H9 (cell line): ENCODE measurements around the gene FAM180B. TPM values are rescaled to one million over a fixed set of nuclear protein-coding genes. Genes with fewer than 3 reads are reported as not detected.
"Not testable (repeated sequence)": the region's sequence is repeated elsewhere in the genome, so short reads cannot be mapped to it uniquely, and the experiment has no call there.

Experiments used
- DNase-seq: peaks from one replicate; pipeline ENCODE4 v3.0.0-alpha.2; 2017
- H2AFZ ChIP-seq: one replicate; pipeline ENCODE4 v1.6.1; 2013; ENCODE audit warnings: mild to moderate bottlenecking, low read length, control low read depth, moderate library complexity
- H2AK5ac ChIP-seq: 2 replicates; pipeline ENCODE4 v1.6.1; 2013; ENCODE audit warnings: low read length, control low read depth, mixed read lengths; ENCODE audit not compliant: insufficient read length
- H2BK120ac ChIP-seq: one replicate; pipeline ENCODE4 v1.6.1; 2013; ENCODE audit warnings: low read depth, mild to moderate bottlenecking, low read length, control low read depth, inconsistent platforms; ENCODE audit not compliant: poor library complexity, severe bottlenecking
- H2BK12ac ChIP-seq: 2 replicates; pipeline ENCODE4 v1.6.1; 2013; ENCODE audit warnings: low read length, control low read depth, mixed read lengths, low read depth; ENCODE audit not compliant: insufficient read length
- H2BK15ac ChIP-seq: 2 replicates; pipeline ENCODE4 v1.6.1; 2013; ENCODE audit warnings: low read depth, low read length, control low read depth
- H2BK20ac ChIP-seq: one replicate; pipeline ENCODE4 v1.6.1; 2013; ENCODE audit warnings: low read depth, mild to moderate bottlenecking, low read length, control low read depth, inconsistent platforms; ENCODE audit not compliant: poor library complexity, severe bottlenecking
- H2BK5ac ChIP-seq: 2 replicates; pipeline ENCODE4 v1.6.1; 2013; ENCODE audit warnings: low read length, control low read depth, mixed read lengths; ENCODE audit not compliant: insufficient read length
- H3K14ac ChIP-seq: 2 replicates; pipeline ENCODE4 v1.6.1; 2013; ENCODE audit warnings: low read length, control low read depth; ENCODE audit not compliant: insufficient read depth
- H3K18ac ChIP-seq: 2 replicates; pipeline ENCODE4 v1.6.1; 2013; ENCODE audit warnings: low read depth, mild to moderate bottlenecking, mixed read lengths, low read length, control low read depth; ENCODE audit not compliant: insufficient read length
- H3K23ac ChIP-seq: 2 replicates; pipeline ENCODE4 v1.6.1; 2013; ENCODE audit warnings: low read length, control low read depth, mixed read lengths, low read depth; ENCODE audit not compliant: insufficient read length
- H3K23me2 ChIP-seq: 2 replicates; pipeline ENCODE4 v1.6.1; 2013; ENCODE audit warnings: low read depth, mild to moderate bottlenecking, mixed read lengths, low read length, control low read depth; ENCODE audit not compliant: insufficient read length, poor library complexity, severe bottlenecking
- H3K27ac ChIP-seq: 2 replicates; pipeline ENCODE4 v1.5.1; 2013; ENCODE audit warnings: low read length, control low read depth, mixed read lengths, low read depth; ENCODE audit not compliant: insufficient read length
- H3K27me3 ChIP-seq: 2 replicates; pipeline ENCODE4 v1.6.1; 2013; ENCODE audit warnings: low read length, control low read depth, inconsistent platforms; ENCODE audit not compliant: insufficient read depth
- H3K4ac ChIP-seq: 2 replicates; pipeline ENCODE4 v1.6.1; 2013; ENCODE audit warnings: low read depth, mild to moderate bottlenecking, control low read depth, inconsistent platforms, low read length, moderate library complexity
- H3K4me1 ChIP-seq: 2 replicates; pipeline ENCODE4 v1.6.1; 2013; ENCODE audit warnings: low read length, control low read depth, inconsistent platforms; ENCODE audit not compliant: insufficient read depth
- H3K4me2 ChIP-seq: 2 replicates; pipeline ENCODE4 v1.6.1; 2013; ENCODE audit warnings: low read length, control low read depth, mixed read lengths; ENCODE audit not compliant: insufficient read length, insufficient read depth
- H3K56ac ChIP-seq: 2 replicates; pipeline ENCODE4 v1.6.1; 2013; ENCODE audit warnings: low read depth, mild to moderate bottlenecking, mixed read lengths, low read length, control low read depth; ENCODE audit not compliant: insufficient read length
- H3K79me1 ChIP-seq: 2 replicates; pipeline ENCODE4 v1.6.1; 2013; ENCODE audit warnings: low read depth, mild to moderate bottlenecking, moderate library complexity, low read length, control low read depth, inconsistent platforms; ENCODE audit not compliant: insufficient read depth, poor library complexity, severe bottlenecking
- H3K79me2 ChIP-seq: 2 replicates; pipeline ENCODE4 v1.6.1; 2013; ENCODE audit warnings: low read length, control low read depth, inconsistent platforms; ENCODE audit not compliant: insufficient read depth
- H3K9ac ChIP-seq: 2 replicates; pipeline ENCODE4 v1.6.1; 2013; ENCODE audit warnings: low read length, control low read depth, mixed read lengths; ENCODE audit not compliant: insufficient read length; ENCODE audit errors: extremely low read depth
- H3K9me3 ChIP-seq: one replicate; pipeline ENCODE4 v1.6.1; 2013; ENCODE audit warnings: low read depth, low read length, inconsistent platforms; ENCODE audit not compliant: control insufficient read depth
- H3T11ph ChIP-seq: one replicate; pipeline ENCODE4 v1.6.1; 2013; ENCODE audit warnings: mild to moderate bottlenecking, low read length, control low read depth, inconsistent platforms
- H4K20me1 ChIP-seq: one replicate; pipeline ENCODE4 v1.6.1; 2013; ENCODE audit not compliant: control insufficient read depth, insufficient read length, insufficient read depth
- H4K5ac ChIP-seq: 2 replicates; pipeline ENCODE4 v1.6.1; 2013; ENCODE audit warnings: low read depth, mild to moderate bottlenecking, mixed read lengths, low read length, control low read depth; ENCODE audit not compliant: insufficient read length
- H4K8ac ChIP-seq: replicated peaks from 2 replicates; pipeline ENCODE4 v1.6.1; 2013; ENCODE audit warnings: low read length, control low read depth, mixed read lengths, low read depth; ENCODE audit not compliant: insufficient read length
- H4K91ac ChIP-seq: 2 replicates; pipeline ENCODE4 v1.6.1; 2013; ENCODE audit warnings: low read depth, mild to moderate bottlenecking, moderate library complexity, mixed read lengths, low read length, control low read depth; ENCODE audit not compliant: insufficient read length
- H3K27ac Mint-ChIP-seq, 3 experiments: 2 replicates in 2 of 3; 3 replicates in 1 of 3; pipeline ENCODE4 v1.8.0; 2020 to 2021; ENCODE audit warnings: mixed read lengths in 3 of 3, mild to moderate bottlenecking in 1 of 3, moderate library complexity in 1 of 3
- H3K27me3 Mint-ChIP-seq: 2 replicates; pipeline ENCODE4 v1.8.0; 2021; ENCODE audit warnings: low read depth, mild to moderate bottlenecking, moderate library complexity, mixed read lengths
- H3K36me3 Mint-ChIP-seq, 3 experiments: 2 replicates in 2 of 3; 3 replicates in 1 of 3; pipeline ENCODE4 v1.8.0; 2020 to 2021; ENCODE audit warnings: low read depth in 3 of 3, mixed read lengths in 3 of 3; ENCODE audit not compliant: insufficient read depth in 1 of 3
- H3K4me1 Mint-ChIP-seq, 2 experiments: 2 replicates each; pipeline ENCODE4 v1.8.0; 2020; ENCODE audit warnings: mixed read lengths in 2 of 2
- H3K4me3 Mint-ChIP-seq, 2 experiments: 2 replicates in 1 of 2; 3 replicates in 1 of 2; pipeline ENCODE4 v1.8.0; 2020 to 2021; ENCODE audit warnings: mild to moderate bottlenecking in 2 of 2, mixed read lengths in 2 of 2, moderate library complexity in 1 of 2
- H3K9me3 Mint-ChIP-seq, 2 experiments: 2 replicates in 1 of 2; 3 replicates in 1 of 2; pipeline ENCODE4 v1.8.0; 2020; ENCODE audit warnings: mild to moderate bottlenecking in 2 of 2, mixed read lengths in 2 of 2, moderate library complexity in 1 of 2
- CTCF ChIP-seq: fragments of 200-600 bp; sonication (generic); conservative IDR thresholded peaks from 3 replicates; pipeline ENCODE4 v1.8.0; 2021; ENCODE audit warnings: antibody characterized with exemption, mild to moderate bottlenecking
- WGBS: extraction: QIAGEN DNeasy Blood & Tissue Kit; methylation state at CpG from one replicate; pipeline ENCODE4 v1.1.7; 2013; ENCODE audit warnings: missing lambda C conversion rate, low lambda C conversion rate, mixed read lengths; ENCODE audit not compliant: insufficient read length; ENCODE audit errors: extremely low coverage; 5-methylcytosine and 5-hydroxymethylcytosine counted together
- total RNA-seq: library from RNA; stranded (reverse); gene quantifications from 2 replicates; pipeline ENCODE4 v1.2.1, GENCODE V29; 2021

Gene FAM180B
- total RNA-seq, 1 experiment from 2014 or later, result 0.37 TPM

- Histone ChIP-seq H3K9ac (no peak overlapping the region), H3K27ac (no peak overlapping the region), H3T11ph (no peak overlapping the region), H3K79me1 (no peaks in the 10 kb centered on the region), H2BK5ac (no peak overlapping the region), H2BK120ac (no peak overlapping the region), H3K4me1 (no peaks in the 10 kb centered on the region), H3K14ac (no peak overlapping the region), H3K9me3 (no peaks in the 10 kb centered on the region), H3K4me2 (no peak overlapping the region), H3K27me3 (no peaks in the 10 kb centered on the region), H3K4ac (no peak overlapping the region), H2BK12ac (no peak overlapping the region), H2BK15ac (no peak overlapping the region), H3K18ac (no peak overlapping the region), H2AFZ (no peak overlapping the region), H3K23me2 (no peaks in the 10 kb centered on the region), H2AK5ac (no peak overlapping the region), H4K20me1 (no peaks in the 10 kb centered on the region), H3K23ac (no peak overlapping the region), H2BK20ac (no peak overlapping the region), H3K56ac (no peak overlapping the region), H3K79me2 (no peaks in the 10 kb centered on the region), H4K91ac (no peak overlapping the region), H4K8ac (no peak overlapping the region), H4K5ac (no peak overlapping the region)
- Mint-ChIP-seq H3K27me3 (no peaks in the 10 kb centered on the region), H3K4me1 (peaks cover 3 to 4% of the 10 kb centered on the region in 2 experiments; a peak in 3 of 4 replicates), H3K9me3 (no peaks in the 10 kb centered on the region), H3K27ac (no peak overlapping the region; a peak in 1 of 7 replicates), H3K4me3 (no peak overlapping the region), H3K36me3 (no peaks in the 10 kb centered on the region)
- TF ChIP-seq CTCF, result no peak
- WGBS, result no CpG with 5 or more reads among the region's 2 CpGs
- DNase-seq, result no peak
Observed at GRCh38 chr11:47560426-47560825, 26.1 kb upstream of the FAM180B start.

GRCh38 chr11:47562393-47562792, 24.1 kb upstream of the FAM180B start:
- not testable (repeated sequence) for DNase-seq, H3K23me2 ChIP-seq, H3K23ac ChIP-seq, H3T11ph ChIP-seq, H4K91ac ChIP-seq, H2BK120ac ChIP-seq, H3K4me1 Mint-ChIP-seq, H3K4me2 ChIP-seq, H3K9me3 ChIP-seq, H2BK15ac ChIP-seq, H3K14ac ChIP-seq, H2AK5ac ChIP-seq, H3K56ac ChIP-seq, H3K18ac ChIP-seq, H2AFZ ChIP-seq, H3K9me3 Mint-ChIP-seq, H3K4me1 ChIP-seq, H2BK20ac ChIP-seq, H3K36me3 Mint-ChIP-seq, H4K8ac ChIP-seq, H3K79me2 ChIP-seq, H3K27me3 Mint-ChIP-seq, H2BK12ac ChIP-seq, H3K27me3 ChIP-seq, H3K79me1 ChIP-seq, H3K9ac ChIP-seq, H4K20me1 ChIP-seq, H3K27ac Mint-ChIP-seq, H2BK5ac ChIP-seq, H4K5ac ChIP-seq, H3K4ac ChIP-seq, H3K4me3 Mint-ChIP-seq, H3K27ac ChIP-seq
- no CpG with 5 or more reads among the region's 4 CpGs for WGBS
